ENCODE results near the gene ADORA1.

The ADORA1 gene

DNA sequence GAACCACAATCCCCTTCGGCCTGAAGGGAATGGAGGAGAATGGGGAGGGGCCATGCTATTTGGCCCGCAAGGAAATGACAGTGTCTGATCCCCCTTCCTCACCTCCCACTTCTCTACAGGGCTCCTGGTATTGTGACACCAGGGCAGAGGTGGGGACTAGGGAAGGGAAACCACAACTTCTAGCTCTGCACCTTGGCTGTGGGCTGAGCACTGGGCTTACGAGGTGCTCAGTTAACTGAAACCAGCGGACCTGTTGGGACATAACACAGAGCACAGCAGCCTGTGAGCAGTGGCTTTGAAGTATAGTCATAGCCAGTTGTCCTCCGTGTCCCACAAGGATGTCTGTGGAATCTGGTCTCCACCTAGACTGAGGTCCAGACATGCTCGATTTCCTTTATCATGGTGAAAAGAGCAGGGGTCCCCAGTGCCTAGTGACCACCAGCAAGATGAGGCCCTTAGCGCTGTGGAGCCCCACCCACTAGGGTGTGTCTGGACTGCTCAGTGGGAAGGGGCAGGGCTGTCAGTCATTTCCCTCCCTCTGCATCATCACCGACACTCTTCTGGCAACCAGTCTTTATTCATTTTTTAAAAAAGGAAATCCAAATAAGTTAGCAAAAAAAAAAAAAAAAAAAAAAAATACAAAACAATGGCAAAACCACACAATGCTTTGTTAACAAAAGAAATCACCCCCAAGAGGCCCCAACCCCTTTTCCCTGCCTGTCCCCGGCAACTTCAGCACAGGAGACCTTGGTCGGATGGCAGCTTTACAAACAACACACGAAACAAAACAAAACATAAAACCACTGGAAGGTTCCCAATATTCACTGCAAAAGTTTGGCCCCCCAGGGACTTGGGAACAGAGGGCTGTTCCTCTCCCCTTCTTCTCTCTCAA, 44.7 kb upstream of the ADORA1 start:
- in situ Hi-C loops (cut with MboI; ENCODE audit: low pct_unique_long_range_greater_than_20kb, low sequenced_read_pairs, unreplicated experiment), result no loop called here
- DNase-seq (ENCODE audit: low spot score), result no peak
- TF ChIP-seq, protein P1, sequence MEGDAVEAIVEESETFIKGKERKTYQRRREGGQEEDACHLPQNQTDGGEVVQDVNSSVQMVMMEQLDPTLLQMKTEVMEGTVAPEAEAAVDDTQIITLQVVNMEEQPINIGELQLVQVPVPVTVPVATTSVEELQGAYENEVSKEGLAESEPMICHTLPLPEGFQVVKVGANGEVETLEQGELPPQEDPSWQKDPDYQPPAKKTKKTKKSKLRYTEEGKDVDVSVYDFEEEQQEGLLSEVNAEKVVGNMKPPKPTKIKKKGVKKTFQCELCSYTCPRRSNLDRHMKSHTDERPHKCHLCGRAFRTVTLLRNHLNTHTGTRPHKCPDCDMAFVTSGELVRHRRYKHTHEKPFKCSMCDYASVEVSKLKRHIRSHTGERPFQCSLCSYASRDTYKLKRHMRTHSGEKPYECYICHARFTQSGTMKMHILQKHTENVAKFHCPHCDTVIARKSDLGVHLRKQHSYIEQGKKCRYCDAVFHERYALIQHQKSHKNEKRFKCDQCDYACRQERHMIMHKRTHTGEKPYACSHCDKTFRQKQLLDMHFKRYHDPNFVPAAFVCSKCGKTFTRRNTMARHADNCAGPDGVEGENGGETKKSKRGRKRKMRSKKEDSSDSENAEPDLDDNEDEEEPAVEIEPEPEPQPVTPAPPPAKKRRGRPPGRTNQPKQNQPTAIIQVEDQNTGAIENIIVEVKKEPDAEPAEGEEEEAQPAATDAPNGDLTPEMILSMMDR (IDR thresholded peaks at IDR 0.05; ENCODE audit: extremely low read depth, insufficient read depth, missing control alignments), result no peak

DNA sequence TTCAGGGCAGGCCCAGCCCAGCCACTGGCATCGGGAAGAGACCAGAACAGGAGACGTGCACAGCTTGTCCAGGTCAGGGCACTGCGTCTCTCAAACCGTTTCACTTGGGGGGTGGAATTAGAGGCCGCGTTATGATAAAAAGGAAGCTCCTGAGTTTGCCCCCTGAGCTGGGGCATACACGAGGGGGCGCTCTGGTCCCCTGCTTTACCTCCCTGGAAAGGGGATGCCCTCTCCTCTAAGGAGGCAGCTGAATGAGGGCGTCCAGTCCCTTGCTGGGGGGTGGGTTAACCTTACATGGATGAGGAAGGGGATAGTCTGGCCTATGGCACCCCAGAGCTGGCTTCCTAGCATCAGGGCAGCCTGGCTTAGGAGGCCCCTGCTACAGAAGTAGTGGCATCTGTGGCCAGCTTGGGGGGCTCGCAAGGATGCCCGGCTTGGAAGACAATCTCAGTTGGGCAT, 44.0 kb upstream of the ADORA1 start:
- TF ChIP-seq, protein P1 (IDR thresholded peaks at IDR 0.05; ENCODE audit: extremely low read depth, insufficient read depth, missing control alignments), result peak; percentile 14
- in situ Hi-C loops (cut with MboI; ENCODE audit: low pct_unique_long_range_greater_than_20kb, low sequenced_read_pairs, unreplicated experiment), result no loop called here
- no peak for DNase-seq (ENCODE audit: low spot score)

DNA sequence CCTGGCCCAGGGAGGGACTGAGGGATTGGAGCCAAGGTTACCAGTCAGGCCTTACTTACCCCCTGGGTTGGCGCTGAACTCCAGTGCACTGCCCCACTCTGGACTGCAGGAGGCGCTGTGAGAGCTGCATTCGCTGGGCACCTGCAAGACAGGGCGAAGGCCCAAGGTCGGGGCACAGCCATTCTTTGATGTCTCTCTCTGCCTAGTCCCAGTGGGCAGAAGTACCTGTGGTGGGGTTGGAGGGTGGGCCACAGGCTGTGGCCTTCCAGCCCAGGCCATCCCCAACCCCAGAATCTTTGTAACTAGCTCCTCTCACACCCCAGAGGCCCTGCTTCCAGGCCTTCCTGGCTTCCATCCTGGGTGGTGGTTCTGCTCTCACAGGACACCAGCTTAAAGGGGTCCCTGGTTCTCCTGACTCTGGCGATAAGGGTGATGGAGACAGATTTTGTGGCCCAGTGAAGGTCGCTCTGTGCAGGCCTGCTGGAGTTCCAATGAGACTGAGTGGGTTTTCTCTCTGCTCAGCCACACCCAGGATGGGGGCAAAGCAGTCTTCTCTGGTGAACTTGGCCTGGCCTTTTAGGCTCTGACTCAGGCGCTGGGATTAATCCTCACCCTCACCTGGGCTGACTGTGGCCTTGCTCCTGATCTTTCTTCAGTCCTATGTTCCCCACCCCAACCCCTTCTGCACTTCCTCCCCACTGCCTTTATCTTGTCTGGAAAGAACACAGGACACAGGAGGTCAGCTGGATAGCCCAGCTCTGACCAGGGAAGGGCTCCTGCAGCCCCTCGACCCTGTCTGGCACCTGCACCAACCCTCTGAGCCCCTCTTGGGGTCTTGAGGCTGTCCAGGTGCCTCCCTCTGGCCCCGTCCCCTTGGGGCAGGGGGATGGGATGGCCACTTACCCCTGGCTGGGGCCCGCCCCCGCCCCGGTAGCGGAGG, 42.7 kb upstream of the ADORA1 start:
- in situ Hi-C loops (cut with MboI; ENCODE audit: low pct_unique_long_range_greater_than_20kb, low sequenced_read_pairs, unreplicated experiment), result no loop called here
- DNase-seq (ENCODE audit: low spot score), result peak; percentile 67
- TF ChIP-seq, protein P1 (IDR thresholded peaks at IDR 0.05; ENCODE audit: extremely low read depth, insufficient read depth, missing control alignments), result peak; percentile 68

DNA sequence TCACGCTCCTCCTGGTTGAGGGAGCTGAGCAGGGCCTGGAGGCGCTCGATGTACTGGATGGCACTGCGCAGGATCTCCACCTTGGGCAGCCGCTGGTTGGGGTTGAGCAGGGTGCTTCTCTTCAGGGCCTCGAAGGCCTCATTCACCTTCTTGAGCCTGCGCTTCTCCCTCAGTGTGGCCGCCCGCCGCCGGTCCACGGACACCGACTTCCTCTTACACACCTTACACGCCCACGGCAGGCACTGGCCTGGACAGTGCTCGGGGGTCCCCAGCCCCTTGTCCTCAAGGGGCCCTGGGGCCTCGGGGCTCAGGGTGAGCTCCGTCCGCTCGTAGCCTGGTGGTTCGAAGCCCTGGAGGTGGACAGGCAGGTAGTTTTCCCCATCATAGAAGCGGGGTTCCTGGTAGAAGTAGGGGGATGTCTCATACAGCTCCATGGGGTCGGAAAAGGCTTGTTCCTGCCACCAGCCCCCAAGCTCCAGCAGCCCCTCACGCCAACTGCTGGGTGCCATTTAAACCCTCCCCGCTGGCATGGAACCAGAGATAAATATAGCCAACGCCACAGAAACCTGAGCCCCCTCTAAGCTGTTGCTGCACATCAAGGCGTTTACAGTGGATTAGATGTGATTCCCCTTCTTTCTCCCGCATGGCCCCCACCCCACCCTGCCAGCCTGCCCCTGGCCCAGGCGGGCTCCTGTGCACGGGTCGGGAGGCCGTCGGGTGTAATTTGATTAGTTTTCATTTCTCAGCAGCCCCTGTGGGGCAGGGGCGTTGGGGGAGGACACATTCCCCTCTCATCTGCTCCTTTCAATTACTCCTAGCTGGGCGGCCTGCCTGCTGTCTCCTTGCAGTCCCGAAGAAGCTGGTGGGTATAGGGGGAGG, 41.8 kb upstream of the ADORA1 start, which contains the start of gene MYOG:
Gene MYOG (minus strand): TSS at position 485 of the 879 bp plus-strand sequence. CDS start 51 bp downstream, at position 434.
- TF ChIP-seq, protein P1 (IDR thresholded peaks at IDR 0.05; ENCODE audit: extremely low read depth, insufficient read depth, missing control alignments), result no peak
- no peak for DNase-seq (ENCODE audit: low spot score)
- in situ Hi-C loops (cut with MboI; ENCODE audit: low pct_unique_long_range_greater_than_20kb, low sequenced_read_pairs, unreplicated experiment), result no loop called here

GRCh38 chr1:203086992-203087763, 40.3 kb upstream of the ADORA1 start:
- in situ Hi-C loops (cut with MboI; ENCODE audit: low pct_unique_long_range_greater_than_20kb, low sequenced_read_pairs, unreplicated experiment), result no loop called here
- DNase-seq (ENCODE audit: low spot score), result no peak
- TF ChIP-seq, protein P1 (IDR thresholded peaks at IDR 0.05; ENCODE audit: extremely low read depth, insufficient read depth, missing control alignments), result no peak

Measured in GM13977 (cell line).